GM21717 (cell line): ENCODE data around the gene GARNL3.

ENCODE experiments used
- ATAC-seq: cut with Tn5 transposase; IDR thresholded peaks from one replicate; pipeline ENCODE4 v1.9.1; 2021; ENCODE audit warnings: mild to moderate bottlenecking, moderate library complexity; ENCODE audit not compliant: unreplicated experiment

Gene GARNL3

DNA sequence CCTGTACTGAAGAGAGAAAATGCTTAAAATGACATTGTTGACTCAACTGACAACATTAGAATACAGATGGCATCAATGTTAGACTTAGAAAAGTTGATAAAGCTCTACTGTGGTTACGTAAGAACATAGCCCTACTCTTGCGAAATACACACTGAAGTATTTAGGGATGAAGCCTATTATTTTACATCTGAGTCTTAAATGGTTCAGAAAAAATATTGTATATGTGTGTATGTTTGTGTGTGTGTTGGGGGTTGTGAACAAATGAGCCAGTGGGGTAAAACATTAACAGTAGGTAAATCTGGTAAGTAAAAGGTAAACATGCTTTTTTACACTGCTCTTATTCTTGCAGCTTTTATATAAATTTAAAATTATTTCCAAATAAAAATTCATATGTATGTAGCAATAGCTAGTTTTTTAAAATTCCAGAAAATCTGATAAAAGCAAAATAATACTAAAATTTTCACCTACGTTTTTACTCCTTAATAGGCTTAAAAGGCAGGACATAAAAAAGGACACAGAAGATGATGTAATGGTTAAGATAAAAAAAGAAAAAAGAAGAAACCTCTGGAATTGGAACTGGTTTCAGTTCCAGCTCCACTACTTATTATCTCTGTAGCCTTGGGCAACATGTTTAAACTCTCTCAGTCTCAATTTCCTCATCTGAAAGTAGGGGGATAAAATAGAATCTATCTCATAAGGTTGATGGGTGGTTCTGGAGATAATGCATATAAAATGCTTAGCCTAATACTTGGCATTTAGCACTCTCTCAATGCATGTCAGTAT, 44.3 kb downstream of the GARNL3 start:
- no peak for ATAC-seq

GRCh38 chr9:127309715-127310114, 45.1 kb downstream of the GARNL3 start:
- ATAC-seq, result no peak

GRCh38 chr9:127311239-127311741, 46.7 kb downstream of the GARNL3 start:
- no peak for ATAC-seq

DNA sequence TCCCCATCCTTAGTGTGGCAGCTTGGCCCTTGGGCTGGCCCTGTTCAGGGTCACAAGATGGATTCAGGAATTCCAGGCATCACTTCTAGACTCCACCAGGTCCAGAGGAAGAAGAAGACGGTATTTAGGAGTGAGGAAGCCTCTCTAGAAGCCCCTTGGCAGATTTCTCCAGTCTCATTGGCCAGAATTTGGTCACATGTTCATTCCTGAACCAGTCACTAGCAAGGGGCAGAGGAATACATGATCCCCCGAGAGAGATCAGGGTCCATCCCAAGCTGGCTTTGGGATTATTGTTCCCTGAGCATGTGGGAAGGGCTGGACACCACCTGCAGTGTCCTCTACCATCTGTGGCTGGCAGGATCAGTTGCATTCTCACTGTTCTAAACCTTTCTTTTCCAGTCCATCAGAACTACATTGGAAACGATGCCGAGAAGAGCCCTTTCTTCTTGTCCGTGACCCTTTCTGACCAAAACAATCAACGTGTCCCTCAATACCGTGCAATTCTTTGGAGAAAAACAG, 48.5 kb downstream of the GARNL3 start:
- no peak for ATAC-seq

- no peak for ATAC-seq
Observed at GRCh38 chr9:127314911-127315310, 50.3 kb downstream of the GARNL3 start.

GRCh38 chr9:127316586-127317323, 52.2 kb downstream of the GARNL3 start:
- ATAC-seq, result no peak

DNA sequence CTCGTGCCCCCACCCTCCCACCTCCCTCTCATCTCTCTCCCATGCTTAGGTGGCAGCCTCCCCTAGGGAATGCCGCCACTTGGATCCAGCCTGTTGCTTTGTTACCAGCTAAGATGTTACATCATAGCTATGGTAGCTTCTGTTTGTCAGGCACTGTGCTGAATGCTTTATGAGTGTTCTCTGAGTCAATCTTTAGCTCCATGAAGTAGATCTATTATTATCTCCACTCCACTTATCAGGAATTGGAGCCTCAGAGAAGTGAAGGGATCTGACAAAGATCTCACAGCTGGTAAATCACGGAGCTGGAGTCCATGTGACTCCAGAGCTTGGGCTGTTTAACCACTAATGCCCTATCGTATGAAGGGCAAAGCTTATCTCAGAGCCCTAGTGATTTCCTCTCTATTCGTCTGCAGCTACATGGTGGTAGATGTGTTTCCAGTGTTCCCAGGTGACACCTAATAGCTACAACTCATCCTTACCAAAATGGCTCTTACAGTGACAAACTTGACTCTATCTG, 54.1 kb downstream of the GARNL3 start:
- ATAC-seq, result no peak

GRCh38 chr9:127319366-127320114, 55.0 kb downstream of the GARNL3 start:
- ATAC-seq, result no peak

DNA sequence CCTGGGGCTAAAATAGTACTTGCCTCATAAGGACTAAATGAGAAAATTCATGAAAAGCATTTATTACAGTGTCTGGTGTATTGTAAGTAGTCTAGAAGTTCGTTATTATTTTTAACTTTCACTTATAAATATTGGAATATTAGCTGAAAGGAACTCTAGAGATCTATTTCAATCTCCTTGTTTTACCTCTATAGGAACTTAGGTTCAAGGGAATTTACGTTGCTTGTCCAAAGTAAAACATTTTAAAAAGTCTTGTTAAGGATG, 55.5 kb downstream of the GARNL3 start:
- no peak for ATAC-seq

GRCh38 chr9:127323393-127323792, 58.8 kb downstream of the GARNL3 start:
- ATAC-seq, result no peak

GRCh38 chr9:127330501-127330900, 65.9 kb downstream of the GARNL3 start:
- no peak for ATAC-seq

- ATAC-seq, result no peak
Observed at GRCh38 chr9:127333221-127334064, 68.9 kb downstream of the GARNL3 start.

DNA sequence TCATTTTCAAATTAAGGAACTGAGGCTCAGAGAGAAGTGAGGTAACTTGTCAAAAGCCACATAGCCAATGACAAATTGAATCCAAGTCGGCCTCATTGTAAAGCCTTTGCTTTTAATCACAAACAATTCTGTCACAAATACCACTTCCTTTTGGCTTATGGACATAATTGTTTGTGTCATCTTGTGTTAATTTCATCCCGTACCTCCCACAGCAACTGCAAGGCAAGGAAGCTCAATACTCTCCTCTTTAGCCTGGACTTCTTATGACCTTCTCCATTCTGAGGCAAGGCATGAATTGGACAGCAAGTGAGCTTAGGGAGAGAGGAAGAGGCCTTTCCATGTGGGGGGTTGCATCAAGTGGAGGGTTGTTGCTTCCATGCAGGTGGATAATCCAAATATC, 70.2 kb downstream of the GARNL3 start:
- ATAC-seq, result no peak

GRCh38 chr9:127336086-127336485, 71.5 kb downstream of the GARNL3 start:
- ATAC-seq, result no peak

DNA sequence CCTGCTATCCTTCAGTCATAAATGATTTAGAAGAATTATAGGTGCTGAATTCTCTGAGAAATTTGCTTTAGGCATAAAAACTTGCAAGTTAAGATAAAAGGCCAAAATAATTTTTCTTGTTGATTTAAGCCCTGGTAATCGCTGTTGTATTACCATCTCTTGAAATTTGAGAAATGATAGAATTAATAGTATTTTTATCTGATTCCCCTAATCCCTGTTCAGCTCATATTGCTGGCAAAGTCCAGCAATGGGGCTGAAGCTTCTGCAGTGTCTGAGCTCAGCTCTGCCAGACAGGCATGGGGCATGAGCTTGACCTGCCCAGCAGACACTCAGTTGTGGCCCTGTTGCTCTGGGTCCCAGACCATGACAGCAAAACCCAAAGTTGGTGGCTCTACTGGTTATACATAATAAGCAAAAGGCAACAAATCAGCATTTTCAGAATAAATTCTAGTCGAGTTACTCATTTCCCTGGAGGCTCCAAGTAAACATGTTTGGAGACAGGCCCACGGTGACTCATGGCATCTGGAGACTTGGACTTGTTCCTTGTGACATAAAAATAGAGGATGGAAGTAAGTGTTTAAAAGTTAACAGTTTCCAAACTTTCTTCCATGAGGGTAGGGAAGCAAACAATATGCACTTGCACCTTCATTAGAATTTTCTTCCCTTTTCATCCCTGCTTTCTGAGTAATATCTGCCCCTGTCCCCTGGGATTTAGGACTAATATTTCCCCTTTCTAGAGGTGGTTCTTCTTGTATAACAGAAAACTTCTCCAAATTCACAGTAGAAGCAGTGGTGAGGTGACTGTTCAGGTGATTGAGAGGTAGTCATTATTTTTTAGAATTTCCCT, 72.2 kb downstream of the GARNL3 start:
- no peak for ATAC-seq

DNA sequence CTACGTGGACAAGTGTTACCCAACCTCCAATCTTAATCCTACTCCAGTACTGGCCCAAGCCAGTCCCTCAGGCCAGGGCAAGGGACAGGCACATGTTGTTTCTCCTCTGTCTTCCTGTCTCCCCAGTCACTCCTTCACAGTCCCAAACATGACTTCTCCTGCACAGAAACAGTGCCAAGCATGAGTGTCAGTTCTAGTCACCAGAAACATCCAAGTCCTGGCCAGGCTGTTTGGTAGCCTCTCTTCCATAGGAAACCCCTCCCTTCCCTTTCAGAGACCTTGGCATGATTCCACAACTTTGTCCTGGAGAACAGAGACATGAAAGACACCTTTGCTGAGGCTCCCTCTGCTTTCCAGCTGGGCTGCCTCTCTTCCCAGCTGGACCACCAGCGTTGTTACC, 76.1 kb downstream of the GARNL3 start:
- ATAC-seq, result no peak

GRCh38 chr9:127341152-127341551, 76.6 kb downstream of the GARNL3 start:
- no peak for ATAC-seq

- ATAC-seq, result no peak
Observed at GRCh38 chr9:127344368-127345000, 79.9 kb downstream of the GARNL3 start.

DNA sequence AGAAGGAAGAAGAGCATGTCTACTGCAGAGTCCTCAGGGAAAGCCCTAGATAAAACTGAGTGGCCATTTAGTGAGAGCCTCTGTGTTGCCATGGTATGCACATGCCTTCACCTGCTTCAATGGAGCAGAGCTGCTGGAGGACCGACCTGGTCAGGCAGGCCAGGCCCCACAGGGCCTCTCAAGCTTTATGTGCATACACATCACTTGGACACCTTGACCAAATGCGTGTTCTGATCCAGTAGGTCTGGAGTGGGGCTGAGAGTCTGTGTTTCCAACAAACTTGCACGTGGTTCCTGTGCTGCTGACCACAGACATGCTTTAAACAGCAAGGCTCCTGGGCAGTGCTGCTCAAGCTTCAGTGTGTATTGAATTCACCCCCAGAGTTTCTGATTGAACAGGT, 81.0 kb downstream of the GARNL3 start:
- ATAC-seq, result no peak
